Measurements from ENCODE around the gene MMP15.

MMP15 gene

DNA sequence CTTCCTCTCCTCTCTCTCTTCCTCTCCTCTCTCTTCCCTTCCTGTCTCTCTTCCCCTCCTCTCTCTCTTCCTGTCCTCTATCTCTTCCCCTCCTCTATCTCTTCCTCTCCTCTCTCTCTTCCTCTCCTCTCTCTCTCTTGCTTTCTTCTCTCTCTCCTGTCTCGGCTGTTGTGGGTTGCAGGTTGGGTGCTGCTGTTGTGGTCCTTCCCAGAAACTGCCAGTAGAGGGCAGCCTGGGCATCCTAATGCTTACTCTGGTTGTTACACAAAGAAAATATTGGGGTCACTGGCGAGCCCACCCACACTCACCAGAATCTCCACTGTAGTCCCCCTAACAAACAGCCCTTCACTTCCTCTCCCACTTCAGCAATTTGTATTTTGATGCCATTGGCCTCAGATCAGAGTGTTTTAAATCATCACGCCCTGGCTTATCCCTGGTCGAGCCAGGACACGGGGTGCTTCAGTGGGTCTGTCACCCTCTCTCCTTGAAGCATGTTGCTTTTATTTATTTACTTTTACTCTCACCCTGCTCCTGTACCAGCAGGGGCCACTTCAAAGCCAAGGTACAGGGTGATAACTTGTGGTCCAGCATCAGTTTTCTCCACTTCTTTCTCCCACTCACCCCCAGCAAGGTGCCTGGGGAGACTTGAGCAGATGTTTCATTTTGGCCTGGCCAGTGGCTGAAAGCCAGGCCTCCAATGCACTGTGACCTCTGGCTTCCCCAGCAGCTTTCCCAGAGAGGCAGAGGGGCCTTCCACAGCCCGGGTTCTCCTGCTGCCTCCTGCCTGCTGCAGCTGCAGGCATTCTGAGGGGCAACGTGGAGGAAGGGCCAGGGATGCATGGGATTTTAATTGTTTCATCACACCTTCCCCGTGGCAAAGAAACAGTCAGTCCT, 4.7 kb upstream of the MMP15 start:
- DNase-seq, result peak; percentile 80

DNA sequence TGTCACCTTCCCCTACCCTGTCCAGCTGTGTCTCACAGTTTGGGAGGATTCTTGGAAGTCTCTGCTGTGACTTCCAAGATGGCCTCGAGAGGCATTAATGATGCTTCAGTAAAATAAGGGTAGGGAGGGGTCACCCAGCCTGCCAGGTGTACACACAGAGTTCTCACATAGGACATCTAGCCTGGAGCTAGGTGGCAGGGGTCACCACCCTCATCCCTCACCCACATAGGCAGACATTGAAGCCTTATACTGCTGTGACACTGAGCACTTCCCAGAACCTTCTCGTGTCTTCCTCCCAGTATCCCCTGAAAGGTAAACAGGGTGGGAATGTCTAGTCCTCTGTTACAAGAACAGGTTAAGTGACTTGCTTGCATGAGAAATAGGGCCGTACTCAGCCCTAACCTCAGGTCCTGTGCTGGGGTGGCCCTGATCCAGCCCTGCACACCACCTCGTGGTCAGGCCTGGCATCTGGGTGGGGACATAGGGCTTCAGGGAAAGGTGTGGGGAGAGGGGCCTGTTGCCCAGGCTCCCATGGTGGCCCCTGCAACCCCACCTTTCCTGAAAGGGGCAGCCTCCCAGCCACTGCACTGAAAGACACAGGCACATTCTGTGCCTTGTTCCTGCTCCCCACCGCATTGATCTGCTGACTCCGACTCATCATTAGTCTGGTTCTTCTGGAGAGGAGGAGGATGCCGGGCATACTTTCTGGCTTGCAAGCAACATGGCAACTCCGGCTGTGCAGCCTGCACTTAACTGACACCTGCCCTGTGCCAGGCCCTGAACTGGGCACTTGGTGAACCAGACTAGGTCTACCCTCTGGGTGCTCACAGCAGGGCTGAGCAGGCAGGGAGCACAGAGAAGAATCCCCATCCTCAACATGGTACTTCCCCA, 3.6 kb upstream of the MMP15 start:
- DNase-seq, result peak; percentile 42

DNA sequence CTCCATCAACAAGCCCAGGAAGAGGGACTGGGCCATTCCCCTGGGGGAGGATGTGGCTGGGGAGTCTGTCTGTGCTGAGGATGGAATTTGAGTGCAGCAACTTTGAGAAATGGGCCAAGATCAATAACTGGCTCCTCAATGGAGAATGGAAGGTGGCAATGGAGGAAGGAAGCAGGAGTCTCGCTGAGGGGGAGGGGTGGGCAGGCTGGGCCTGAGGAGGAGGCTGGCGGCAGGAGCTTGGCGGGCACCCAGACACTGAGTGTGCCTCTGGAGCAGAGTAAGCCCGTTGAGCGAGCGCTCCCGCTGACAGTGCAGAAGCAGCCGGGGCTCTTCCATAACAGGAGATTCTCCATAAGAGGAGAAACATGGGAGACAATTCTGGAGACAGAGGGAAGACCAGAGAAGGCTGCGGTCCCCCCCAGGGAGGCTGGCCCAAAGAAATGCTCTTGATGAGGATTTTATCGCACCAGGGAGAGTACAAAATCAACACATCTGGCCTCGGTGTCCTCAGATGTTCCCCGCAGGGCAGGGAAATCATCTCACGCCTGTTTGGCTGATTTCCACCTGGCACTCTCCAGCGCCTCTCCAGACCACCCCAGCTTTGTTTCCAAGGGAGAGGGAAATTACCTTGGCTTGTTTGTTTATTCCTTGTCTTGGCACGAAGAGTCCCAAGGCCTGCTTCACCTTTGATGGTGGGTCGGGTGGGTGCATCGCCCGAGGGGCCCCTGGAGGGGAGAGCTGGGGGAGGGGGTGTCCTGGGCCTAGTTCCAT, 2.8 kb upstream of the MMP15 start:
- DNase-seq, result peak; percentile 37

DNA sequence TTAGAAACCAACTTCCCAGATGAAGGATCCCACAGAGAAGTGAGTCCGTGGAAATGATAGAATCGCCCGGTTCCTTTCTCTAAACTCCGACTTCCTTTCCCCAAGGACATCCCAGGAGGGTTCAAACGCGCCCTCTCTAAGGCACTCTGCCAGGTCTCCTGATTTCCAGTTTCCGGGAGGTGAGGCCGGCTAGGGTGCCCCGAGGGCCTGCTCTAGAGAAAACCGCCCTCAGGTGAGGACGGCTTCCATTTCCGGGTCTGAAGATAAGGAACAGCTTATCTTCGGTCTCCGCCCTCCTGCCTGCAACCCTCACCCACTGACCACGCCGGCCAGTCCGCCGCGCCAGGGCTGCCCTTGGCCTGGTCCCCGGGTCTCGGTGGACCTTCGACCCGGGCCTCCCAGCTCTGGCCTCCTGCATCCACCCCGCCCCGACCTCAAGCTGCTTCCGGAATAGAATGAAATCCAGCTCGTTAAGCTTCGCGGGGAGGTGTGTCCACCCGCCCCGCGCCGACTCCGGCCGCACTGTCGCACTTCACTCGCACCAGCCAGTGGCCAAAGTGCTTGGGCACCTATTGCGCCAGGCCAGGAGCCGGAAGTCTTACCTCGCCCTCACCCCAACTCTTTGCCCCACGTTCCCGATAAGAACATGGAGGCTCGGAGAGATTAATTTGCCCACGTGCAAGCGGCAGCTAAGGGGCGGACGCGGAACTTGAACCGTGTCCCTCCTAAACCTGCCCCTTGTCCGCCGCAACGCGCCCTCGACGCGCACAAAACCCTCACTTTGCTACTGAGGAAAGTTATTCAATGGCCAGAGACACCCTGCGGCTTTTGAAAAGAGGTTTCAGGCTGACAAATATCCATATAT, 836 bp upstream of the MMP15 start:
- peak; percentile 51 for DNase-seq

DNA sequence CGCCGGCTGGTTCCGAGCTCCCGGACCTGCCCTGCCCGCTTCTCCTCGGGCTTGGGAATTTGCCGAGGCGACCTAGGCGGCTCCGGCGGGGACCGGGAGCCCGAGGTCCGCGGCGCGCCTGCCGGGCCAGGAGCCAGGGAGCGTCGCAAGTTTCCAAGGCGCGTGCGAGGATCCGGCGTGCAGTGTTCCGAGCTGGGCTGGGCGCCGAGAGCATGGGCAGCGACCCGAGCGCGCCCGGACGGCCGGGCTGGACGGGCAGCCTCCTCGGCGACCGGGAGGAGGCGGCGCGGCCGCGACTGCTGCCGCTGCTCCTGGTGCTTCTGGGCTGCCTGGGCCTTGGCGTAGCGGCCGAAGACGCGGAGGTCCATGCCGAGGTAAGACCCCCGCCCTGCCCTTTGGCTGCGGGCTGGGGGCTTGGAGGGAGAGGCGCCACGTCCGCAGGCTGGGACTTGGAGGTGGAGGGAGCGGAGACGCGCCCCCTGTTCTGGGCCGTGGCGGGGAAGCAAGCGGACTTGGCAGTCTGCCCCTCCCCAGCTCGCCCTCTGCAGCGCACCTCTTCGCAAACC, 668 bp downstream of the MMP15 start:
- peak; percentile 87 for DNase-seq

DNA sequence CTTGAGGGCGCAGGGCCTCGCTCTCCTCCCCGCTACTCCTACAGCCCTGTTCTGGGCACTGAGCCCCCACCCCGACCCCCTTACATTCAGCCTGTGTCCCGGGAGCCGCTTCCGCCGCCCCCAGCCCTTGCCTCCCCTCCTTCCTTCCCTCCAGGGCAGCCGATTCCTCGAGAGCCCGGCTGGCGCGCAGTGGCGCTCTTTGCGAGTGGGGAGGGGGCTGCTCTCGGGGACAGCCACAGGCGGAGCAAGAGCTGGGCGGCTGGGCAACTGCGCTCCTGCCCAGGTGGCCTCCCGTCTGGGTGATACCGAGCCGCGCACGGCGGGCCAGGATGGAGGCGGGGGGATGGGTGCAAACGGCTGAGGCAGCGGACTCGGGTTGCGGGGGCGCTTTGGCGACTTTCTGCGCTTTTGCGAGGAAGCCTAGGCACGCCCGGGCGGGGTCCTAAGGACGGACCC, 1.2 kb downstream of the MMP15 start:
- peak; percentile 65 for DNase-seq

DNA sequence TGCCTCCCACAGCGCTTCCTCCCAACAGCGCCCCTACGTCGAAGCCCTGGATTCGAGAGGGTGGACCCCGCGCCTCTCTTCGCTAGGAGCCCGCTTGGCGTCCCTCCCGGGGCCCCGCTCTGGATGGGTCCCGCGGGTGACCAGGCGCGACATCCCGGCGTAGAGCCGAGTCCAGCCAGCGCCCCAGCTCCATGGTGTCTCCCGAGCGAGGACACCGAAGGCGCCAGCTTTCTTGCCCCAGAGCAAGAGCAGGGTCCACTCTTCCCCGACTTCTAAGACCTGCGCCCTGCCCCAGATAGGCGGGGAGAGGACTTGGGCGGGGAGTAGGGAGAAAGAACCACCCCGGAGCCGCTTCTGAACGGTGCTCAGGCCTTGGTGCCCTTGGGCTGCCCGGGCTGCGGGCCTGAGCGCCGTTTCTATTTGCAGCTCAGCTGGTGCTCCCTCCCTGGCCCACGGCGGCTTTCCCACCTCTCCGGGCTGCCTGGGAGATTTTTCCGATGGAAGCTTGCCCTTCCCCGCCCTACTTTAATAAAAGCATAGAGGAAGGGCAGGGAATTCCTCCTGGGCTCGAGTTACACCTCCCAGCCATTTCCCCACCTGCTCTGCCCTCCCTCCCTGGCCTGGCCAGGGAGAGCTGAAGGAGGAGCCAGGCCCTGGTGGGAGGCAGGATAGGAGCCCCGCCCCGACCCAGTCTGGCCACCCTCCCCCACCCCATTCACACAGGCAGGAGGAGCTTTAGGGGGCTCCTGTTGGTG, 1.8 kb downstream of the MMP15 start:
- peak; percentile 97 for DNase-seq

DNA sequence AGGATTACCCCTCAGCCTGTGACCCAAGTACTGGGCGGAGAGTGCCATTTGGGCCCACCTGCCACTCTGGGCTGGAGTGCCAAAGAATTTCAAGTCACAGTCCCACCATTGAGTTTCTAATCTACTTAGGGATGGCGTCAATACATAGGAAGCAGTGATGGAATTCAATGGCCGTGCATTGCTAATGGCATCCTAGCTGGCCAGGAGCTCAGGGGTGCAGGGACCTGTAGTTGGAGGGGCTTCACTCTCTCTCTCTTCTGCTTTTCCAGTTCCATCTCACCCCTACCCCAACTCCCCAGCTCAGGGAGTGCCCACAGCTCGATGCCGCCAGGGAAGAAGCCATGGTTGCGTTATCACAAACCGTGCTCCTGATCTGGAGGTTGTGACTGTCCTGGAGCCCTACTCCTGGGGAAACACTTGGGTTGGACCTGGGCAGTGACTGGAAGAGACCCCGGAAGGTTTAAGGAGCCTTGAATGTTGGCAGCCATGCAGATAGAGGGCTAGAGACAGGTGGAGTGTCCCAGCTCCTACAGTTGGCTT, 2.4 kb downstream of the MMP15 start:
- DNase-seq, result peak; percentile 25

DNA sequence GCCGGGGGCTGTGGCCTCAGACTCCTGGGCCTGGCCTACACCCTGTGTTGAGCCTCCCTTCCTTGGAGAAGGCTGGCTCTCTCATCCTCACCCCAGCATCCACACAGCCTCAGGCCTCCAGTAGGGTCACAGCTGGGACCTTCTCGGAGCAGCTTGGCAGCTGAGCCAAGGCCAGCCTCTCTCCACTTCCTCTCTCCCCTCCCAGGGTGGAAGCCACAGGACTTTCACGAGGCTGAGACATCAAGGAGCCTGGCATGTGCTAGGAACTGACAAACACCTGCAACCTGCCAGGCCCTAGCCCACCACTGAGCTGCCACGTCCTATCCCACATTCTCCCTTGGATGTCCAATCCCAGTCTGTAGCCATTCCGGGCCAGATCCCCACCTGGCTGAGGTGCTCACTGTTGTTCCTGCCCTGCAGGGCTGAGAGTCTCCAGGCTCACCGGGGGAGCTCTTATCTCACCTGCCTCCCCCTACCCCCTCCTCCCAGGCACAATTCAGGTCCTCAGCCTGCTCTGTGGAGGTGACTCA, 3.1 kb downstream of the MMP15 start:
- DNase-seq, result peak; percentile 21

DNA sequence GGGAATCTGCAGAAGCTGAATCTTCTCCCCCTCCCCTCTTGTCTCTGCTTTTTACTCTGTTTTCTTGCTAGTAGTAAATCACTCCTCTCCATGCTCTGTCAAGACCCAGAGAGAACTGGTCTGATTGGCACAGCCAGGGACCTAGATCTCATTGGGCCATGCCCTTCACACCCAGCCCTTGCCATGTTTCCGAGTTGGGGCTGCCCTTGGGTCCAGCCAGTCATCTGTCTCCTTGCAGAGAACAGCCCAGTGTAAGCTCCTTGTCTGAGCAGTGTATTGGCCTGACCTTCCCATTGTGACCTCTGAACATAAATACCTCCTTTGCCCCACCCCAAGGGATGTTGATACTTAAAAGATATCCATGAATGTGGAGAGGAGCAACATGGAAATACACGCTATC, 3.9 kb downstream of the MMP15 start:
- no peak for DNase-seq

DNA sequence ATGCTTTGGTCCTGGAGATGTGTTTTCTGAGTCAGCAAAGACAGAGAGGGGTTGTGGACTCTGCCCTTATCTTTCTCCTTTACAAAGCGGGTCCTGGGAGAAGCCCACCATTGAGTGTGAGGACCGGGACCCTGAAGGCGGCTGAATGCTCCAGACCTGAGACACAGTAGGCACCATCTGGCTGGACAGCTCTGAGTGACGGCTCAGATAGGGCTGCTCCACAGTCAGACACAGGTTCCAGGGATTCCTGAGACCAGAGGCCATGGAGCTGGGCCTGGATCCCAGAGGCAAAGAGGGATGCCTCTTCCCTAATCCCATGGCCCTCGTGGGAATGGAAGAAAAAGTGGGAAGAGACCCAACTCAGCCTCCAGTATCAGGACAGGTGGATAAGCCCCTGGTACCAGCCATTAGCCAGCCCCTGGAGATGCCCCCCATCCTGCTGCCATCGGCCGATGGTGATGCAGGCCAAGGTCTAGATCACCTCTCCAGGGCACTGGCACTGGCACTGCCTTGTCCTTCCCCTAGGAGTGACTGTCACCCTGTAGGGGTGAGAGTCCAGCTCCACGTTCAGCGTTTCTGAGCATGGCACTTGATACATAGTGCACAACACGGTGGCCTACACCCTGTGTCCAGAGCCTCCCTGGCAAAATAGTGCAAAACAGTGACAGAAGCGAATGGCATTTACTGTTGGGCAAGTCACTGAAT, 4.7 kb downstream of the MMP15 start:
- peak; percentile 23 for DNase-seq

DNA sequence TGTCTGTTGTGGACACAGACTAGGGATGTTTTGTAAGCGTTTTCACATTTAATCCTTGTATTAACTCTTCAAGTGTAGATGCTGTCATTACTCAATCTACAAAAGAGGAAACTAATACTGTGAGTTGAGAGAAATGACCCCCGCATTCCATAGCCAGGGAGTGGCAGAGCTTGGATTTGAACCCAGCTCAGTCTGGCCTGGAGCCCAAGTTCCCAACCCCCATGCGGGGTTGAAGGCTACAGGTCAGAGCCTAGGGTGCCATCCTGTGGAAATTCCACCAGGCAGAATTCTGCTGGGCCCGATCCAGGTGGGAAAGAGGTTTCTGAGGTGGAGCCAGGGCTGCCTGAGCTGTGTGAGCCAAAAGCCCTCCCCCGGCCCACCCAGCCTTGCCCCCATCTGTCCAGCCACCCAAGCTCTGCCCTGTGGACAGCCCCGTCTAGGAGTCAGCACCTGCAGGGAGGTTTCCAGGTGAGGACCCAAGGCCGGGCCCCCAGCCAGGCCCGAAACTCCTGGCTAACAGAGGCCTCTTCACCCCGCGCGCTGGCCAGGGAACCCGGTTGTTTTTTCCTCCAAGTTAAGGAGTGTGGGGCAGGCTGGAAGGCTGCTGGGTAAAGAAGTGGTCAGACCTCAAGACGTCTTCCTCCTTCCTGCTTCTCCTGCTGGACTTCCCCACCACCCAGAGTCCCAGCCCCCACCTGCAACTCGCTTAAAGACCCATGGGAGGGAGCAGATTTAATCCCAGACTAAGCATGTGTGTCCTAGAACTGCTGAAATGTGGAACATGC, 5.7 kb downstream of the MMP15 start:
- peak; percentile 28 for DNase-seq

DNA sequence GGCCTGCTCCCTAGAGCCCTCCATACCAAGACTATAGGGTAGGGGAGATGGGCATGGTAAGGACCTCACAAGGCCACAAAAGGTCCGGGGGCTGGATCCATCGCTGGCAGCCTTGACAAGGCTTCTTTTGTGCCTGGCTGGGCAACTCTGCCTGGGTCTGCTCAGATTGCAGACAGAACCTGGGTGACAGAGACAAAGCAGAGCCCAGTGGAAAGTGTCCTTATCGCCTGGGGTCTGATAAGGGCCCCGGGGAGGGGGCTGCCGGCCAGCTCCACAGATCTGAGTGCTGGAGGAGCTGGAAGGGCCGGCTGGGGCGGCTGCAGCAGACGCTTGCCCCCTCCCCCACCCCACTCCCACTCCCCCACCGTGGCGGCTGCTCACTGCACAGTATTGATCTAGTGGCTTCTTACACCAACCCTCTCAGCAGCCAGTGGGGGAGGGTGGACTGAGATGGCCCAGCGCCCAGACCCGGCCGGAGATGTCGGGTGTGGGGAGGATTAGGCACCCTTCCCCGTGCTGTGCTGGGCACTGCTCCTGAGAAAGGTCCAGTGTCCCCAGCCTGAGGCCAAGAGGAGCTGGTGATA, 7.2 kb downstream of the MMP15 start:
- DNase-seq, result peak; percentile 30

DNA sequence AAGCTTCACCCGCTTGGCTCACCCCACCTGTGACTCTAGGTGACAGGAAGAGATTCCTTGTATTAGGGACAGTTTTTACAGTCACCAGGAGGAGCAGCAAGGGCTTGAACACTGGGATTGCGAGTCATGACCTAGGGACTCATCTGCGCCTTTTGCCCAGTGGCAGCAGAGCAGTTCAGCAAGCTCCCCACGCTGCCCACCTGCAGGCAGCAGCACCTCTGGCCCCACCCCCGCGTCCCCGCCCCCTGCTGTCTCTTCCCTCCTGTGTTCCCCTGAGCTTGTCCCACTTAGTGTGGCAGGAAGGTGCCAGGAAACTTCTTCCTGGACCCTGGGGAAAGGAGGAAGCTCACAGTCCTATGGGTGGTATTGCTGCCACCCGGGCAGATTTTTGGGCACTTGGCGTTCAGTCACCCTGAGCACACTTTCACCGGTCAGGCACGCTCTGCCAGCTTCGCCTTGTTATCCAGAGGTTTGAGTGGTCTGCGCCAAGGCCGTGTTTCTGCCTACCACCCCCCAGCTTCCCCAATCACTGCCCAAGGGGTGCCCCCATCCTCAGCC, 8.7 kb downstream of the MMP15 start:
- peak; percentile 35 for DNase-seq

DNA sequence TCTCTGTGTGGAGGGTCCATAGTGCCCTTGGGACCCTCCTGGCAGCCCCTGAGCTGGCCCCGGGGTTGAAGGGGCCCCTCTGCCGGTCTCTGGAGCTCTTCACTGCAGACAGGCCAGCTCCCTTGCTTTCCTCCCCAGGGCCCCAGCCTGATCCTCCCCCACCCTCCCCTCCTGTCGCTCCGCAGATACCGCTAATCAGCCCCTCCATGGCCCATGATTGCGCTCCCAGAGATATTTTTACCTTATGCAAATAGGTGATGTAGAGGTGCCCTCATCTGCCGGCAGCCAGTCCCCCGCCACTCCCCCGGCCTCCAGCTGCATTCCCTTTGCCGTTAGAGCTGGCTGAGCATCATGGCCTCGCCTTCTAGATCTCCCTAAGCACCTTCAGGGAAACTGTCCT, 9.2 kb downstream of the MMP15 start:
- DNase-seq, result peak; percentile 15

DNA sequence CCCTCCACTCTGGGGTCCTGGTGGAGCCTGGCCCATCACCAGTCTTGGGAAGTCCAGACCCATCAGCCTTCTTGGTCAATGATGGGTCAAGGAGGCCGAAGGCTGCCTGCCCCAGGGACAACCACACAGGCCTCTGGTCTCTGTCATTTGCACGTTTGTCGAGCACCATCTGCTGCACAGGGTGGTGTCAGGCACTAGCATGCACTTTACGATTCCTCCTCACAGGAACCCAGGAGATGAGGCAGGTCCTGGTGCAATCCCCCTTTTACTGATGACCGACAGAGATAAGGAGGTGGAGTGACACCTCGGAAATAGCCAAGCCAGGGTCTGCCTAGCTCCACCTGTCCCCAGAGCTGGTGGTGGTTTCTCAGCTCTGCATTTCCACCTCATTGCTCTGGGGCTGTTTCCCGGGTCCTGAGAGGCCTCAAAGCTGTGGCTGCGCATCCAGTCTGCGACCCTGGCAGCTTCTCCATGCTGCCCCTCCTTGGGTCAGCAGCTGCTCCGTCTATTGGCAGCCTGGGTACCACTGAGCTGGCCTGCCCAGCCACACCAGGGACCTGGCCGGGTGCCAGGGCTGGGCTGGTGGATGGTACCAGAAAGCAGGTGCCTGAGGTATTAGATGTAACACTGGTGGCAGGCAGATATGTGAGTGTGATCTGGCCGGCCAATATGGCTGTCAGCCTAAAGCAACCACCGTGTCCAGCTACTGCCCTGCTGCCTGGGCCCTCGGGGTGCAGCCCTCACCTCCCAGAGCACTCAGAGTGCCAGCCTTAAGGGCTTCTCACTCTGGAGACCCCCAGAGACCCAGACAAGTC, 10.0 kb downstream of the MMP15 start:
- DNase-seq, result peak; percentile 24

DNA sequence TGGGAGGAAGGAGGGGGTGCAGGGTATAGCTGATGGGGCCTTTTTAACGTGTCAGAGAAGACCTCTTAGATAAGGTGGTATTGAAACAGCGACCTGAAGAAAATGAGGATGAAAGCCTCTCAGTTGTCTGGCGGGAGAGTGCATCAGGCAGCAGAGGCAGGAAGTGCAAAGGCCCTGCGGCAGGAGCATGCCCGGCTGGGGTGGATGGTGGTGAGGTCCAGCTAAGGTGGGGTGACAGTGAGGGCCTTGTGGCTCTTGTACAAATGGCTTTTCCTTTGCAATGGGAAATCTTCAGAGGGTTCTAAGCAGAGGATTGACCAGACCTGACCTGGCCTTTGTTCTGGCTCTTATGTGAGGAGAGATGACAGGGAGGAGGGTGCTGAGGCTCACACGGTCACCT, 11.4 kb downstream of the MMP15 start:
- DNase-seq, result no peak
